GM12875 (cell line): ENCODE results near the gene RHOJ.

Experiments used
- H3K4me3 ChIP-seq: one replicate; pipeline ENCODE4 v1.5.1; 2011; ENCODE audit warnings: low read depth, low read length, control low read depth
- TF ChIP-seq, protein P1 (sequence below): IDR thresholded peaks from 2 replicates; pipeline ENCODE4 v1.5.1; 2011; ENCODE audit warnings: low read depth, mild to moderate bottlenecking, control low read depth, inconsistent platforms, low read length, moderate library complexity, borderline replicate concordance; ENCODE audit not compliant: insufficient read depth

The RHOJ gene

DNA sequence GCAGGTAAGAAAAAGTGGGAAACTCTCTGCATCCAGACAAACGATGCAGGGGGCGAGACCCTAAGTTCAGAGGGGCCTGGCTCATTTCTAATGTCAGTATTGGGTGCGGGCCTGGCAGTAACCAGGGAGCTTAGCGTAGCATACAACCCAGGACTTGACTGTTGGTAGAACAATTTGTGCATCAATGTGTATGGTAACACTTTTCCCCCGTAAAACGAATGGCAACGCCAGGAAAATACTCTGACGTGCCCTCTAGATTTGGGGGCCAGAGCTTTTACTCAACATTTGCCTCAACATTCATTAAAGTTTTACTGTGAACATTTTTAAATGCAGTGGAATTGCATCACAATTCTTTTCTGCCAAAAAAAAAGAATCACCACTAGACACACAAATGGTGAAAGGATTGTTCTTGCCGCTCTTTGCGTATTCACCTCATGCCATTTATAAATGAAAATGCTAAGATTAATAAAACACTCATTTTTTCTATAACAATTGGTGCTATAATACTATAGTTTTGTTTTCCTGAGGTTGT is 867 bp downstream of the RHOJ start:
- TF ChIP-seq, protein P1, sequence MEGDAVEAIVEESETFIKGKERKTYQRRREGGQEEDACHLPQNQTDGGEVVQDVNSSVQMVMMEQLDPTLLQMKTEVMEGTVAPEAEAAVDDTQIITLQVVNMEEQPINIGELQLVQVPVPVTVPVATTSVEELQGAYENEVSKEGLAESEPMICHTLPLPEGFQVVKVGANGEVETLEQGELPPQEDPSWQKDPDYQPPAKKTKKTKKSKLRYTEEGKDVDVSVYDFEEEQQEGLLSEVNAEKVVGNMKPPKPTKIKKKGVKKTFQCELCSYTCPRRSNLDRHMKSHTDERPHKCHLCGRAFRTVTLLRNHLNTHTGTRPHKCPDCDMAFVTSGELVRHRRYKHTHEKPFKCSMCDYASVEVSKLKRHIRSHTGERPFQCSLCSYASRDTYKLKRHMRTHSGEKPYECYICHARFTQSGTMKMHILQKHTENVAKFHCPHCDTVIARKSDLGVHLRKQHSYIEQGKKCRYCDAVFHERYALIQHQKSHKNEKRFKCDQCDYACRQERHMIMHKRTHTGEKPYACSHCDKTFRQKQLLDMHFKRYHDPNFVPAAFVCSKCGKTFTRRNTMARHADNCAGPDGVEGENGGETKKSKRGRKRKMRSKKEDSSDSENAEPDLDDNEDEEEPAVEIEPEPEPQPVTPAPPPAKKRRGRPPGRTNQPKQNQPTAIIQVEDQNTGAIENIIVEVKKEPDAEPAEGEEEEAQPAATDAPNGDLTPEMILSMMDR, result no peak
- H3K4me3 ChIP-seq, result no peak overlapping the region

GRCh38 chr14:63205866-63206265 is 1.6 kb downstream of the RHOJ start:
- TF ChIP-seq, protein P1, result no peak
- no peak overlapping the region for H3K4me3 ChIP-seq

GRCh38 chr14:63209160-63209559 is 4.9 kb downstream of the RHOJ start:
- no peak overlapping the region for H3K4me3 ChIP-seq
- TF ChIP-seq, protein P1, result no peak

GRCh38 chr14:63210812-63211211 is 6.6 kb downstream of the RHOJ start:
- TF ChIP-seq, protein P1, result no peak
- H3K4me3 ChIP-seq, result no peak overlapping the region

DNA sequence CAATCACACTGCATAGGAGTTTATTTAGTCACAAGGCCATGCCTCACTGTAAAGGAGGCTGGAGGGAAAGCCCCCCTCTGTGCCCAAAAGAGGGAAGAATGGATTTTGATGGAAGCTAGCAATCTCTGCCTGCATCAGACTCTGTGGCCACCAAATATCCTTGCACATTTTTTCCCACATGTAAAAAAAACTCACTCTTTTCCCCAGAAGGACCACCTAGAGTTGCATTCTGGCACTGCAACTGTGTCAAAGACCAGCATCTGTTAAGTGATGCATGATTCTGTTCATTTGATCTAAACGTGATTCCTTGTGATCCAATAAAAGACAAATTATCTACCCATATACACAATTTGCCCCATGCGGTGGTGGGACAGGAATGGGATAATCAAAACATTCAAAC is 8.0 kb downstream of the RHOJ start:
- no peak overlapping the region for H3K4me3 ChIP-seq
- TF ChIP-seq, protein P1, result 0 out of 2 replicates have a peak, but pooled peaks have one; percentile 22

DNA sequence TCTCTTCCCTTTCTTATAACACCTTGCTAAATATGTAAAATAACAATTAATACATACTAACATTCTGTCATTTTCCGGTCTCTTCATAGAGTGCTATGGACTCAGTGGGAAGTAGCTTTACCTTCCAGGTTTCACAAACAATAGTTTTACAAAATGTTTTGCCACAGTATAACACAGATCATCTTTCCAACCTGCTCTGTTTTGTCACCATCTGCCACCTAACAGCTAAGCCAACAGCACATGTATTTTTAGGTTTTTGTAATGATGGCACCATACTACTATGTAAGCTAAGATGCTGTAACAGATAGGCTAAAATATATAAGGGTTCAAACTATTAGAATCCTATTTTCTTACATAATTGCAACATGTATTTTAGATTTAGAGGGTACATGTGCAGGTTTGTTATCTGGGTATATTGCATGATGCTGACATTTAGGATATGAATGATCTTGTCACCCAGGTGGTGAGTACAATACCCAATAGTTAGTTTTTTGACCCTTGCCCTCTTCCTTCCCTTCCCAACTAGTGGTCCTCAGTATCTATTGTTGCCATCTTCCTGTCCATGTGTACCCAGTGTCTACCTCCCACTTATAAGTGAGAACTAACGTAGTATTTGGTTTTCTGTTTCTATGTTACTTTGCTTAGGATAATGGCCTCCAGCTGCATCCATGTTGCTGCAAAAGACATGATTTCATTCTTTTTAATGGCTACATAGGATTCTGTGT is 8.7 kb downstream of the RHOJ start:
- TF ChIP-seq, protein P1, result no peak
- no peak overlapping the region for H3K4me3 ChIP-seq
